ENCODE measurements around the gene C1orf198. TPM values are rescaled to one million over a fixed set of nuclear protein-coding genes. Genes with fewer than 3 reads are reported as not detected.
A peak's percentile ranks its signal among the peaks of the same experiment; 100 is the strongest.

The C1orf198 gene
- total RNA-seq, 1 donor from 2014 or later: 38.8 TPM

DNA sequence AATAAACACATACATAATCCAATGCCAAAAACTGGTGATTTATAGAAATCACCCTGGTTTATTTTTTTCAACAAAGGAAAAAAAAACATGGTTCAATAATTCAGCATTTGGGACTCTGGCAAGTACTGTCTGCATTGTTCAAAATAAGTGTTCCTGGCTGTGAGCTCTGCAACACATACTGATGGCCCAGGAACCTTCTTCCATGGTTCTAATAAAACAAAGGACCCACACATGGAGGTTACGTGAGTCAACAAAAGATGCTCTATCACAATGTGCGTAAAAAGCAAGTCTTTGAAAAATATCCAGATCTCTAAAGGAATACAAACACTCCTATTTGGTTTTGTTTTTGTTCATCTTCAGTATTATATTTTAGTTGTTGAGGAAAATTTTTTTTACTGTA, 37.9 kb upstream of the C1orf198 start:
- intact Hi-C loops (cut with DNase I): no loop called here
- DNase-seq (ENCODE audit: extremely low spot score in 2 of 2): no peak
- no peak overlapping the region for H3K4me3 ChIP-seq
- peaks cover 12% of the 10 kb centered on the region for H3K4me1 ChIP-seq
- peak overlapping the region; percentile 41 for H3K27ac ChIP-seq
- no peaks in the 10 kb centered on the region for H3K9me3 ChIP-seq
- TF ChIP-seq POLR2AphosphoS5 (IDR thresholded peaks at IDR 0.05; ENCODE audit: insufficient read depth in 1 of 2, low read depth in 1 of 2) (no peak), POLR2A (IDR thresholded peaks at IDR 0.05) (no peak)
- TF ChIP-seq, protein P1, sequence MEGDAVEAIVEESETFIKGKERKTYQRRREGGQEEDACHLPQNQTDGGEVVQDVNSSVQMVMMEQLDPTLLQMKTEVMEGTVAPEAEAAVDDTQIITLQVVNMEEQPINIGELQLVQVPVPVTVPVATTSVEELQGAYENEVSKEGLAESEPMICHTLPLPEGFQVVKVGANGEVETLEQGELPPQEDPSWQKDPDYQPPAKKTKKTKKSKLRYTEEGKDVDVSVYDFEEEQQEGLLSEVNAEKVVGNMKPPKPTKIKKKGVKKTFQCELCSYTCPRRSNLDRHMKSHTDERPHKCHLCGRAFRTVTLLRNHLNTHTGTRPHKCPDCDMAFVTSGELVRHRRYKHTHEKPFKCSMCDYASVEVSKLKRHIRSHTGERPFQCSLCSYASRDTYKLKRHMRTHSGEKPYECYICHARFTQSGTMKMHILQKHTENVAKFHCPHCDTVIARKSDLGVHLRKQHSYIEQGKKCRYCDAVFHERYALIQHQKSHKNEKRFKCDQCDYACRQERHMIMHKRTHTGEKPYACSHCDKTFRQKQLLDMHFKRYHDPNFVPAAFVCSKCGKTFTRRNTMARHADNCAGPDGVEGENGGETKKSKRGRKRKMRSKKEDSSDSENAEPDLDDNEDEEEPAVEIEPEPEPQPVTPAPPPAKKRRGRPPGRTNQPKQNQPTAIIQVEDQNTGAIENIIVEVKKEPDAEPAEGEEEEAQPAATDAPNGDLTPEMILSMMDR (IDR thresholded peaks at IDR 0.05): no peak
- H3K36me3 ChIP-seq: peaks cover 0 to 7% of the 10 kb centered on the region in 2 donors
- H3K27me3 ChIP-seq: no peaks in the 10 kb centered on the region

DNA sequence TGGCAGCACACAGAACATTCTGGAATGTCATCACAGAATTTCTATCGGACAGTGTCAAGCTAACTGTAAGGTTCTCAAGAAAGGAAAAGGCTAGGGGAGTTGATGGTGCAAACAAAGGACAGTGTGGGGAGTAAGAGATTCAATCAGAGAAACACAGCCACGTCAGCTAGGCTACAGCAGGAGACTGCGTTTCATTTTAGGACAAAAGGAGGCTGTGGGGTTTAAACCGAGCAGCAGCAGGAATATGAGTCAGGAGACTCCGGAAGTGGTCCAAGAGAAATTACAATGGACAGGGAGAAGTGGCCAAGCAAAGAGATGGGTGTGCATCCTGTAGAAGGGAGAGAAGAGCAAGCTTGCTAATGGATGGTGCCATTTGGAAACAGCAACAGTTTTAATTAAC, 37.4 kb upstream of the C1orf198 start:
- Histone ChIP-seq H3K36me3 (peaks cover 0 to 7% of the 10 kb centered on the region in 2 donors), H3K27ac (peak overlapping the region; percentile 41), H3K27me3 (no peaks in the 10 kb centered on the region), H3K4me3 (no peak overlapping the region), H3K4me1 (peaks cover 9% of the 10 kb centered on the region), H3K9me3 (no peaks in the 10 kb centered on the region)
- DNase-seq (ENCODE audit: extremely low spot score in 2 of 2): no peak
- TF ChIP-seq POLR2AphosphoS5 (IDR thresholded peaks at IDR 0.05; ENCODE audit: insufficient read depth in 1 of 2, low read depth in 1 of 2) (no peak), POLR2A (IDR thresholded peaks at IDR 0.05) (no peak)
- TF ChIP-seq, protein P1 (IDR thresholded peaks at IDR 0.05): no peak
- intact Hi-C loops (cut with DNase I): no loop called here

DNA sequence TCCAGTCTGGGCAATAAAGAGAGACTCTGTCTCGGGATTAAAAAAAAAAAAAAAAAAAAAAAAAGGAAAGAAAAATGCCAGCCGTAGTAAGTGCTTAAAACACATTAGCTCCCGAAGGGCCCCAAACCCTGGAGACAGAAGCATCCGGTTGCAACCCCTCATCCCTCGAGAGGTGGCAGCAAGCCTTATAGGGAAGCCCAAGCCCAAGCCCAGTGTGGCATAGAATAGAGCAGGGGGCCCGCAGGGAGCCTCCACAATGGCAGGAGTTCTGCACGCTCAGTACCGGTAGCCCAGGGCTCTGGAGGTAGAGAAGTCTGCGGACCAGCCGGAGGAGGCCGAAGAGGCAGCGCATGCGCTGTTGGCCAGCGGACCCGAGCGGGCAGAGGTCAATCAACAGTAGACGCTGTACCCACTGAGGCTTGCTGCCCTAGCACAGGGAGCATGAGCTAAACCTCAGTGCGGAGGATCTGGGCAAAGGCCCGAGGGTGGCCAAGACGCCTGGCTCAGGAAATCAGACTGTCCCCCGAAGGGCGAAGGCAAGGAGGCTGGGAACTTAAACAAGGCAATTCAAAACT, 34.1 kb upstream of the C1orf198 start:
- Histone ChIP-seq H3K36me3 (no peaks in the 10 kb centered on the region), H3K4me1 (no peaks in the 10 kb centered on the region), H3K4me3 (no peak overlapping the region), H3K27me3 (no peaks in the 10 kb centered on the region), H3K27ac (no peak overlapping the region), H3K9me3 (no peaks in the 10 kb centered on the region)
- TF ChIP-seq, protein P1 (IDR thresholded peaks at IDR 0.05): no peak
- TF ChIP-seq POLR2A (IDR thresholded peaks at IDR 0.05) (no peak), POLR2AphosphoS5 (IDR thresholded peaks at IDR 0.05; ENCODE audit: insufficient read depth in 1 of 2, low read depth in 1 of 2) (no peak)
- intact Hi-C loops (cut with DNase I): no loop called here
- DNase-seq (ENCODE audit: extremely low spot score in 2 of 2): no peak

DNA sequence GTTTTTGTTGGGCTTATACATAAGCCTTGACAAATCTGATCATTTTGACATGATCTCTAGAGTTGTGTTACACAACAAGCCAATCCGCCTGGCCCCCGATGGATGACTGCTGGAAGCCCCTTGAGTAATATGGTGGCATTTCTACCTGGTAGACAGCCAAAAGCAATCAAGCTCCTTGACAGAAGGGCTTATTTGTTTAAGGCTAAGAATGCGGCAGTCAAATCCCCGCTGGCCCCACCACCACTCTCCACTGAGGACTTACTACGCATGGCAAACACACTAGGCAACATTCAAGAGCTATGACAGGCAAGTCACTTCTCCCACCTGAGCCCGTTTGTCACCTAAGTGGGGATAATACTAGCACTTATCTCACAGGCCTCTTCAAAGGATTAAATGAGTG, 33.4 kb upstream of the C1orf198 start:
- intact Hi-C loops (cut with DNase I): no loop called here
- Histone ChIP-seq H3K4me3 (no peak overlapping the region), H3K9me3 (no peaks in the 10 kb centered on the region), H3K4me1 (no peaks in the 10 kb centered on the region), H3K27me3 (no peaks in the 10 kb centered on the region), H3K27ac (no peak overlapping the region), H3K36me3 (no peaks in the 10 kb centered on the region)
- DNase-seq (ENCODE audit: extremely low spot score in 2 of 2): no peak
- no peak for TF ChIP-seq POLR2A (IDR thresholded peaks at IDR 0.05)
- no peak for TF ChIP-seq POLR2AphosphoS5 (IDR thresholded peaks at IDR 0.05; ENCODE audit: insufficient read depth in 1 of 2, low read depth in 1 of 2)
- TF ChIP-seq, protein P1 (IDR thresholded peaks at IDR 0.05): no peak

DNA sequence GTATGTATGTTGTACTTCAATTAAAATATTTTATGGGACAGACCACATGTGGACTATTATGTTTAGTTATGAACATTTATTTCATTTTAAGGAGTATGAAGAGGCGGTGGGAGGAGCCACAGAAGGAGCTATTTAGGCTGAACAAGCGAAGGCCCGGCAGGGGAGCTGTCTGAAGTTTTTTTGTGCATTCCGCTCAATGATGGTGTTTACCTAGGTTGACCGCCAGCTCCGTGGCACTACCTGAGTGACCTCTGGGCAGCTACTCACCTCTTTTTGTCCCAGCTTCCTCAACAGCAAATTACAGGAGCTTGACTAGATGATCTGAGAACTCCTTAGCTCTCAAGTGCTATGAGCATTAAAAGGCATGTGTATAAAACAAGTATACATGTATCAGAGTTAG, 32.7 kb upstream of the C1orf198 start:
- Histone ChIP-seq H3K9me3 (no peaks in the 10 kb centered on the region), H3K4me3 (no peak overlapping the region), H3K27ac (no peak overlapping the region), H3K36me3 (no peaks in the 10 kb centered on the region), H3K27me3 (no peaks in the 10 kb centered on the region), H3K4me1 (no peaks in the 10 kb centered on the region)
- intact Hi-C loops (cut with DNase I): no loop called here
- no peak for DNase-seq (ENCODE audit: extremely low spot score in 2 of 2)
- TF ChIP-seq POLR2A (IDR thresholded peaks at IDR 0.05) (no peak), POLR2AphosphoS5 (IDR thresholded peaks at IDR 0.05; ENCODE audit: insufficient read depth in 1 of 2, low read depth in 1 of 2) (no peak)
- TF ChIP-seq, protein P1 (IDR thresholded peaks at IDR 0.05): no peak

Measured in vagina (tissue), 2 donors.